H1 (cell line): Measurements from ENCODE around the gene AKT1S1. TPM values are rescaled to one million over a fixed set of nuclear protein-coding genes. Genes with fewer than 3 reads are reported as not detected.

Experiments
- CTCF ChIA-PET: fragments of 300-600 bp; sonication (Branson Sonifier 250); formaldehyde crosslinking; loops from one replicate; lab custom pipeline; 2021; ENCODE audit not compliant: partially characterized antibody; lab: Charles Lee
- POLR2A ChIA-PET: fragments of 300-600 bp; sonication (Branson Sonifier 250); formaldehyde crosslinking; loops from one replicate; lab custom pipeline; 2021; ENCODE audit warnings: inconsistent platforms; ENCODE audit not compliant: partially characterized antibody; lab: Charles Lee
- DNase-seq, 2 experiments: peaks; one replicate each; pipeline versions ENCODE4 v3.0.0 to v3.0.0-alpha.2; 2010 to 2022; ENCODE audit warnings: low spot score in 2 of 2, low read depth in 1 of 2, mixed read lengths in 1 of 2
- FAIRE-seq: peaks from 2 replicates; lab custom pipeline; 2011; peaks lifted over from hg19 to GRCh38; lab: Jason Lieb, UNC
- H2AFZ ChIP-seq: 2 replicates; pipeline ENCODE4 v1.8.1; 2012; ENCODE audit warnings: low read length, inconsistent platforms
- H2AK5ac ChIP-seq: 2 replicates; pipeline ENCODE4 v1.6.1; 2013; ENCODE audit warnings: low read depth, low read length
- H2BK120ac ChIP-seq: replicated peaks from 2 replicates; pipeline ENCODE3; 2013; ENCODE audit warnings: low read depth, low read length, inconsistent platforms
- H2BK12ac ChIP-seq: 2 replicates; pipeline ENCODE4 v1.6.1; 2013; ENCODE audit warnings: low read depth, low read length
- H2BK15ac ChIP-seq: 2 replicates; pipeline ENCODE4 v1.6.1; 2013; ENCODE audit warnings: low read length
- H2BK20ac ChIP-seq: 2 replicates; pipeline ENCODE4 v1.6.1; 2013; ENCODE audit warnings: low read length
- H2BK5ac ChIP-seq: 2 replicates; pipeline ENCODE4 v1.6.1; 2013; ENCODE audit warnings: low read depth, low read length
- H3K14ac ChIP-seq: 2 replicates; pipeline ENCODE4 v1.6.1; 2013; ENCODE audit warnings: inconsistent platforms; ENCODE audit not compliant: insufficient read length
- H3K18ac ChIP-seq: 2 replicates; pipeline ENCODE4 v1.6.1; 2013; ENCODE audit warnings: low read length; ENCODE audit errors: extremely low read depth
- H3K23ac ChIP-seq: 2 replicates; pipeline ENCODE4 v1.6.1; 2013; ENCODE audit warnings: inconsistent platforms; ENCODE audit not compliant: insufficient read length
- H3K23me2 ChIP-seq: 2 replicates; pipeline ENCODE4 v1.6.1; 2013; ENCODE audit warnings: low read depth, low read length
- H3K27ac ChIP-seq: 2 replicates; pipeline ENCODE4 v1.6.1; 2011; ENCODE audit warnings: low read depth, low read length, inconsistent platforms
- H3K27me3 ChIP-seq, 4 experiments: replicated peaks in 1 of 4; 1 replicate in 1 of 4; 2 replicates in 3 of 4; pipeline versions ENCODE4 v1.6.1 to v1.8.1; 2011 to 2013; ENCODE audit warnings: low read length in 3 of 4, mild to moderate bottlenecking in 3 of 4, inconsistent platforms in 2 of 4, mixed read lengths in 2 of 4, moderate library complexity in 1 of 4; ENCODE audit not compliant: control insufficient read depth in 3 of 4, insufficient read depth in 3 of 4; ENCODE audit errors: extremely low read depth in 1 of 4
- H3K36me3 ChIP-seq, 4 experiments: 2 replicates each; pipeline versions ENCODE4 v1.6.1 to v1.8.1; 2011 to 2013; ENCODE audit warnings: mild to moderate bottlenecking in 4 of 4, low read length in 3 of 4, moderate library complexity in 2 of 4, control low read depth in 1 of 4, inconsistent platforms in 1 of 4; ENCODE audit not compliant: insufficient read depth in 4 of 4, control insufficient read depth in 2 of 4
- H3K4ac ChIP-seq: replicated peaks from 2 replicates; pipeline ENCODE3; 2013; ENCODE audit warnings: low read length, low read depth, mixed read lengths, inconsistent platforms; ENCODE audit not compliant: insufficient read length
- H3K4me1 ChIP-seq, 4 experiments: replicated peaks in 1 of 4; 1 replicate in 1 of 4; 2 replicates in 3 of 4; pipeline versions ENCODE4 v1.6.1 to v1.8.1; 2011 to 2013; ENCODE audit warnings: low read length in 3 of 4, inconsistent platforms in 2 of 4, mixed read lengths in 1 of 4; ENCODE audit not compliant: insufficient read depth in 4 of 4, control insufficient read depth in 3 of 4
- H3K4me2 ChIP-seq, 2 experiments: 2 replicates each; pipeline versions ENCODE4 v1.6.1 to v1.8.1; 2011 to 2013; ENCODE audit warnings: low read depth in 2 of 2, low read length in 2 of 2, control low read depth in 1 of 2, inconsistent platforms in 1 of 2, mild to moderate bottlenecking in 1 of 2; ENCODE audit not compliant: insufficient read depth in 1 of 2
- H3K4me3 ChIP-seq, 4 experiments: fragments of 200-600, 300-600 bp in 1 of 4; sonication (generic), shearing (Covaris generic), sonication (Bioruptor Twin) in 1 of 4; 2 replicates each; pipeline versions ENCODE4 v1.5.1 to v1.8.1; 2011 to 2016; ENCODE audit warnings: low read length in 4 of 4, low read depth in 3 of 4, control low read depth in 2 of 4, inconsistent platforms in 2 of 4, mild to moderate bottlenecking in 2 of 4, mixed read lengths in 1 of 4, moderate library complexity in 1 of 4; ENCODE audit not compliant: insufficient read depth in 2 of 4; ENCODE audit errors: extremely low read depth in 1 of 4
- H3K56ac ChIP-seq: replicated peaks from 2 replicates; pipeline ENCODE3; 2013; ENCODE audit warnings: low read depth, mild to moderate bottlenecking, mixed read lengths, low read length, inconsistent platforms; ENCODE audit not compliant: insufficient read length
- H3K79me1 ChIP-seq: 2 replicates; pipeline ENCODE4 v1.6.1; 2013; ENCODE audit warnings: low read depth, low read length, control low read depth
- H3K79me2 ChIP-seq, 2 experiments: 2 replicates each; pipeline versions ENCODE4 v1.6.1 to v1.8.1; 2012 to 2013; ENCODE audit warnings: low read length in 2 of 2, mild to moderate bottlenecking in 2 of 2, inconsistent platforms in 1 of 2; ENCODE audit not compliant: insufficient read depth in 2 of 2, control insufficient read depth in 1 of 2
- H3K9ac ChIP-seq, 4 experiments: replicated peaks in 1 of 4; 1 replicate in 1 of 4; 2 replicates in 3 of 4; pipeline versions ENCODE4 v1.6.1 to v1.8.1; 2011 to 2013; ENCODE audit warnings: low read depth in 3 of 4, low read length in 3 of 4, control low read depth in 2 of 4, mild to moderate bottlenecking in 2 of 4, moderate library complexity in 2 of 4, inconsistent platforms in 1 of 4; ENCODE audit errors: extremely low read depth in 1 of 4
- H3K9me3 ChIP-seq, 2 experiments: 2 replicates each; pipeline versions ENCODE4 v1.6.1 to v1.8.1; 2012 to 2013; ENCODE audit warnings: mild to moderate bottlenecking in 2 of 2, moderate library complexity in 2 of 2, control low read depth in 1 of 2, inconsistent platforms in 1 of 2, low read depth in 1 of 2, low read length in 1 of 2, mixed read lengths in 1 of 2; ENCODE audit not compliant: insufficient read depth in 2 of 2
- H4K20me1 ChIP-seq, 2 experiments: replicated peaks in 1 of 2; 2 replicates each; pipeline versions ENCODE3 to v1.8.1; 2011 to 2013; ENCODE audit warnings: inconsistent platforms in 2 of 2, low read length in 2 of 2, mild to moderate bottlenecking in 1 of 2; ENCODE audit not compliant: insufficient read depth in 2 of 2, control insufficient read depth in 1 of 2
- H4K5ac ChIP-seq: 2 replicates; pipeline ENCODE4 v1.6.1; 2013; ENCODE audit warnings: low read length, low read depth, mixed read lengths, inconsistent platforms; ENCODE audit not compliant: insufficient read length
- H4K8ac ChIP-seq: 2 replicates; pipeline ENCODE4 v1.8.0; 2013; ENCODE audit warnings: mild to moderate bottlenecking, moderate library complexity, low read length, inconsistent platforms; ENCODE audit not compliant: insufficient read depth; ENCODE audit errors: extremely low read depth
- H4K91ac ChIP-seq: replicated peaks from 2 replicates; pipeline ENCODE3; 2013; ENCODE audit warnings: low read length, mixed read lengths, inconsistent platforms; ENCODE audit not compliant: insufficient read length
- ATF3 ChIP-seq: IDR thresholded peaks from 2 replicates; pipeline ENCODE4 v1.6.1; 2011; ENCODE audit warnings: low read depth, mild to moderate bottlenecking, low read length; ENCODE audit not compliant: insufficient read depth
- CREB1 ChIP-seq: IDR thresholded peaks from 2 replicates; pipeline ENCODE4 v1.6.1; 2012; ENCODE audit warnings: inconsistent platforms
- CTCF ChIP-seq, 3 experiments: IDR thresholded peaks; 1 replicate in 2 of 3; 2 replicates in 1 of 3; pipeline versions ENCODE4 v1.5.1 to v1.6.1; 2011; ENCODE audit warnings: low read length in 3 of 3, mild to moderate bottlenecking in 3 of 3, inconsistent platforms in 2 of 3, low read depth in 1 of 3, moderate library complexity in 1 of 3; ENCODE audit not compliant: insufficient read depth in 1 of 3; ENCODE audit errors: control extremely low read depth in 1 of 3
- KDM5A ChIP-seq: fragments of 200-600 bp; IDR thresholded peaks from 2 replicates; pipeline ENCODE4 v1.7.1; 2012; ENCODE audit warnings: mild to moderate bottlenecking, low read length, inconsistent platforms, mixed read lengths
- MAFK ChIP-seq: IDR thresholded peaks from 2 replicates; pipeline ENCODE4 v1.6.1; 2012; ENCODE audit warnings: low read depth, mild to moderate bottlenecking, improper control_type of control experiment, low read length
- POLR2A ChIP-seq, 2 experiments: IDR thresholded peaks; 1 replicate in 1 of 2; 2 replicates in 1 of 2; pipeline ENCODE4 v1.6.1; 2011; ENCODE audit warnings: low read depth in 2 of 2, low read length in 2 of 2, mild to moderate bottlenecking in 2 of 2; ENCODE audit errors: control extremely low read depth in 1 of 2
- POLR2AphosphoS5 ChIP-seq: IDR thresholded peaks from 2 replicates; pipeline ENCODE4 v1.6.1; 2011; ENCODE audit warnings: low read depth, low read length
- ZNF274 ChIP-seq: IDR thresholded peaks from 2 replicates; pipeline ENCODE4 v1.7.0; 2012; ENCODE audit warnings: low read length, borderline replicate concordance; ENCODE audit errors: extremely low read depth
- WGBS, 2 experiments: shearing (Covaris generic) in 1 of 2; methylation state at CpG; one replicate each; pipeline versions ENCODE4 v1.1.6 to v1.1.7; 2013 to 2015; ENCODE audit warnings: low lambda C conversion rate in 2 of 2, mixed read lengths in 2 of 2, inconsistent platforms in 1 of 2, low coverage in 1 of 2, missing lambda C conversion rate in 1 of 2; ENCODE audit not compliant: insufficient replicate concordance in 2 of 2, insufficient coverage in 1 of 2, insufficient read length in 1 of 2; ENCODE audit errors: extremely low coverage in 1 of 2, missing lambda C conversion rate in 1 of 2; 5-methylcytosine and 5-hydroxymethylcytosine counted together
- polyA plus RNA-seq, 7 experiments: library from polyadenylated mRNA; depleted of rRNA in 3 of 7; stranded (reverse) in 5 of 7; unstranded in 2 of 7; fragments of >200 nt in 5 of 7; fragments of 200-250 nt in 2 of 7; gene quantifications; 1 replicate in 5 of 7; 2 replicates in 1 of 7; 4 replicates in 1 of 7; pipeline versions ENCODE4 v1.2.1 to v1.2.3, GENCODE V29; 2011 to 2013; ENCODE audit warnings: missing spikeins in 2 of 7, mixed read lengths in 2 of 7
- total RNA-seq: library from RNA; stranded (reverse); fragmentation: NEBNext Ultra II Directional; extraction: Animal tissue kit (Norgen Biotek cat#: 25700); gene quantifications from 2 replicates; pipeline ENCODE4 v1.2.1, GENCODE V29; 2021

The AKT1S1 gene
- total and polyA plus RNA-seq, 2 of the 8 experiments (the other 6 are each of a cell fraction or from before 2014, with no cell fraction given): 40.7 to 45.9 TPM

- Histone ChIP-seq H4K91ac (no peak overlapping the region), H3K4me2 (no peak overlapping the region; a peak in 1 of 4 replicates)
- whole genome bisulfite sequencing, 2 experiments: 89% methylated on average over 22 of the region's 22 CpGs; no CpG with 5 or more reads in 1 of the 2 experiments
- TF ChIP-seq CTCF (IDR thresholded peaks at IDR 0.05; ENCODE audit: control extremely low read depth in 1 of 3, insufficient read depth in 1 of 3, low read depth in 1 of 3, low read length in 3 of 3): no peak
- no peak for TF ChIP-seq ATF3
- no peak for TF ChIP-seq KDM5A
- 0 out of 2 replicates have a peak, but pooled peaks have one; percentile 1 for TF ChIP-seq POLR2AphosphoS5
- peak in 1 of 2 experiments; percentile 22; a peak in 2 of 3 replicates for TF ChIP-seq POLR2A (IDR thresholded peaks at IDR 0.05; ENCODE audit: control extremely low read depth in 1 of 2, low read depth in 2 of 2, low read length in 2 of 2)
- TF ChIP-seq ZNF274: no peak
- TF ChIP-seq MAFK: no peak
- no peak for TF ChIP-seq CREB1
- TF ChIP-seq, all 59 proteins: peak for 2
- Histone ChIP-seq H3K9me3 (no peaks in the 10 kb centered on the region), H3K23ac (no peak overlapping the region), H2AFZ (no peak overlapping the region), H3K23me2 (no peaks in the 10 kb centered on the region), H3K56ac (no peak overlapping the region), H3K36me3 (peaks cover 14 to 47% (median 28%) of the 10 kb centered on the region in 4 experiments), H3K18ac (no peak overlapping the region), H3K9ac (no peak overlapping the region; a peak in 1 of 7 replicates), H2AK5ac (no peak overlapping the region), H4K5ac (no peak overlapping the region), H2BK5ac (0 out of 2 replicates have a peak overlapping the region, but pooled peaks have one; percentile 2), H3K27me3 (no peaks in the 10 kb centered on the region), H2BK20ac (no peak overlapping the region), H3K14ac (no peak overlapping the region), H3K4me3 (no peak overlapping the region), H4K20me1 (peaks cover 55% of the 10 kb centered on the region in 2 experiments), H2BK120ac (no peak overlapping the region), H3K4ac (no peak overlapping the region), H2BK12ac (no peak overlapping the region), H3K27ac (no peak overlapping the region), H4K8ac (peak overlapping the region; percentile 31; the same call in 1 of the 2 replicates), H3K79me1 (peaks cover 21% of the 10 kb centered on the region), H3K4me1 (peaks cover 0 to 15% (median 4%) of the 10 kb centered on the region in 4 experiments; a peak in 5 of 7 replicates), H2BK15ac (no peak overlapping the region), H3K79me2 (peaks cover 15 to 95% of the 10 kb centered on the region in 2 experiments)
- POLR2A ChIA-PET: interaction anchor here (0.6 to 19.2 kb wide), 11 partner anchors 2 to 490 kb away, joined by 3 to 373 read pairs (median 3); partner anchors contain the start of genes ATF5, NUP62 and VRK3
- CTCF ChIA-PET: interaction anchor here (1.0 to 1.6 kb wide), 2 partner anchors 10 to 61 kb away, joined by 3 to 5 read pairs; no protein-coding TSS in a partner anchor
- FAIRE-seq (no peak), DNase-seq (no peak)
Observed at GRCh38 chr19:49921871-49922795, 45.0 kb upstream of the AKT1S1 start.
